ENCODE measurements around the gene RASGRF1.
"Not testable (repeated sequence)": the region's sequence is repeated elsewhere in the genome, so short reads cannot be mapped to it uniquely, and the experiment has no call there.

Gene RASGRF1

GRCh38 chr15:78930577-78931388 is 159.8 kb downstream of the RASGRF1 start:
- H3K27me3 ChIP-seq (ENCODE audit: insufficient read depth, low read length, poor library complexity, severe bottlenecking), result no peaks in the 10 kb centered on the region

GRCh38 chr15:78929536-78930264 is 160.9 kb downstream of the RASGRF1 start:
- no peaks in the 10 kb centered on the region for H4K20me1 ChIP-seq (ENCODE audit: insufficient read depth, low read length, poor library complexity, severe bottlenecking)
- peaks cover 23% of the 10 kb centered on the region; the same call in 1 of the 2 replicates for H3K36me3 ChIP-seq (ENCODE audit: insufficient read depth, low read length)
- no peaks in the 10 kb centered on the region for H3K27me3 ChIP-seq (ENCODE audit: insufficient read depth, low read length, poor library complexity, severe bottlenecking)
- no peaks in the 10 kb centered on the region for H3K9me2 ChIP-seq (replicated peaks; ENCODE audit: low read depth, low read length)
- no peaks in the 10 kb centered on the region for H3K79me2 ChIP-seq (ENCODE audit: insufficient read depth, low read length)
- H3K4me2 ChIP-seq (ENCODE audit: low read depth, low read length, poor library complexity, severe bottlenecking), result no peak overlapping the region
- no peaks in the 10 kb centered on the region for H3F3A ChIP-seq (ENCODE audit: low read depth)
- H3K4me3 ChIP-seq (ENCODE audit: low read length, poor library complexity, severe bottlenecking), result no peak overlapping the region
- H3K9ac ChIP-seq (ENCODE audit: low read depth, low read length, poor library complexity, severe bottlenecking), result no peak overlapping the region
- no peaks in the 10 kb centered on the region for H3K9me3 ChIP-seq (ENCODE audit: insufficient read depth, low read depth, low read length)
- no peak overlapping the region for H2AFZ ChIP-seq (ENCODE audit: low read length)
- TF ChIP-seq CTCF (conservative IDR thresholded peaks at IDR 0.05; ENCODE audit: low read length) (no peak), EZH2phosphoT487 (IDR thresholded peaks at IDR 0.05; ENCODE audit: borderline replicate concordance) (no peak)
- H3K4me1 ChIP-seq (ENCODE audit: insufficient read depth, low read length, poor library complexity, severe bottlenecking), result peaks cover 5% of the 10 kb centered on the region

More at GRCh38 chr15:78930577-78931388, 159.8 kb downstream of the RASGRF1 start:
- H3K9me3 ChIP-seq (ENCODE audit: insufficient read depth, low read depth, low read length), result no peaks in the 10 kb centered on the region
- no peak overlapping the region for H3K4me2 ChIP-seq (ENCODE audit: low read depth, low read length, poor library complexity, severe bottlenecking)
- peaks cover 9% of the 10 kb centered on the region for H3K4me1 ChIP-seq (ENCODE audit: insufficient read depth, low read length, poor library complexity, severe bottlenecking)
- H4K20me1 ChIP-seq (ENCODE audit: insufficient read depth, low read length, poor library complexity, severe bottlenecking), result no peaks in the 10 kb centered on the region
- TF ChIP-seq CTCF (conservative IDR thresholded peaks at IDR 0.05; ENCODE audit: low read length), result no peak
- no peak for TF ChIP-seq EZH2phosphoT487 (IDR thresholded peaks at IDR 0.05; ENCODE audit: borderline replicate concordance)
- no peak overlapping the region for H3K4me3 ChIP-seq (ENCODE audit: low read length, poor library complexity, severe bottlenecking)
- no peak overlapping the region for H2AFZ ChIP-seq (ENCODE audit: low read length)
- H3F3A ChIP-seq (ENCODE audit: low read depth), result no peaks in the 10 kb centered on the region
- H3K79me2 ChIP-seq (ENCODE audit: insufficient read depth, low read length), result no peaks in the 10 kb centered on the region
- peaks cover 17% of the 10 kb centered on the region; the same call in 1 of the 2 replicates for H3K36me3 ChIP-seq (ENCODE audit: insufficient read depth, low read length)
- no peaks in the 10 kb centered on the region for H3K9me2 ChIP-seq (replicated peaks; ENCODE audit: low read depth, low read length)
- no peak overlapping the region for H3K9ac ChIP-seq (ENCODE audit: low read depth, low read length, poor library complexity, severe bottlenecking)

GRCh38 chr15:78928616-78929093 is 161.9 kb downstream of the RASGRF1 start:
- Histone ChIP-seq H3K36me3 (ENCODE audit: insufficient read depth, low read length) (peaks cover 24% of the 10 kb centered on the region; the same call in 1 of the 2 replicates), H2AFZ (ENCODE audit: low read length) (no peak overlapping the region), H3K4me3 (ENCODE audit: low read length, poor library complexity, severe bottlenecking) (no peak overlapping the region)

GRCh38 chr15:78928176-78928575 is 162.4 kb downstream of the RASGRF1 start:
- H3K9ac ChIP-seq (ENCODE audit: low read depth, low read length, poor library complexity, severe bottlenecking); H3K4me2 ChIP-seq (ENCODE audit: low read depth, low read length, poor library complexity, severe bottlenecking); H3K4me1 ChIP-seq (ENCODE audit: insufficient read depth, low read length, poor library complexity, severe bottlenecking); H3K4me3 ChIP-seq (ENCODE audit: low read length, poor library complexity, severe bottlenecking); H3K9me3 ChIP-seq (ENCODE audit: insufficient read depth, low read depth, low read length); H3F3A ChIP-seq (ENCODE audit: low read depth); H3K79me2 ChIP-seq (ENCODE audit: insufficient read depth, low read length); H4K20me1 ChIP-seq (ENCODE audit: insufficient read depth, low read length, poor library complexity, severe bottlenecking); H3K27me3 ChIP-seq (ENCODE audit: insufficient read depth, low read length, poor library complexity, severe bottlenecking); H2AFZ ChIP-seq (ENCODE audit: low read length); H3K9me2 ChIP-seq (replicated peaks; ENCODE audit: low read depth, low read length): not testable (repeated sequence)
- H3K36me3 ChIP-seq (ENCODE audit: insufficient read depth, low read length), result peaks cover 27% of the 10 kb centered on the region; the same call in 1 of the 2 replicates

More at GRCh38 chr15:78928616-78929093, 161.9 kb downstream of the RASGRF1 start:
- H3F3A ChIP-seq (ENCODE audit: low read depth), result no peaks in the 10 kb centered on the region
- TF ChIP-seq EZH2phosphoT487 (IDR thresholded peaks at IDR 0.05; ENCODE audit: borderline replicate concordance) (no peak), CTCF (conservative IDR thresholded peaks at IDR 0.05; ENCODE audit: low read length) (no peak)
- H3K9ac ChIP-seq (ENCODE audit: low read depth, low read length, poor library complexity, severe bottlenecking), result no peak overlapping the region
- no peaks in the 10 kb centered on the region for H3K79me2 ChIP-seq (ENCODE audit: insufficient read depth, low read length)
- no peaks in the 10 kb centered on the region for H3K9me3 ChIP-seq (ENCODE audit: insufficient read depth, low read depth, low read length)
- H3K27me3 ChIP-seq (ENCODE audit: insufficient read depth, low read length, poor library complexity, severe bottlenecking), result no peaks in the 10 kb centered on the region
- H4K20me1 ChIP-seq (ENCODE audit: insufficient read depth, low read length, poor library complexity, severe bottlenecking), result no peaks in the 10 kb centered on the region
- H3K9me2 ChIP-seq (replicated peaks; ENCODE audit: low read depth, low read length), result no peaks in the 10 kb centered on the region
- peaks cover 5% of the 10 kb centered on the region for H3K4me1 ChIP-seq (ENCODE audit: insufficient read depth, low read length, poor library complexity, severe bottlenecking)
- H3K4me2 ChIP-seq (ENCODE audit: low read depth, low read length, poor library complexity, severe bottlenecking), result no peak overlapping the region
